Suppressor macrophage treated with lipopolysaccharide for 1 hour (primary cell): ENCODE measurements around the gene GNAI2.

ENCODE experiments used
- DNase-seq, 3 donors: peaks; one replicate each; pipeline ENCODE4 v3.0.0-alpha.2; 2020 to 2022

The GNAI2 gene

GRCh38 chr3:50299638-50299928 is 63.6 kb downstream of the GNAI2 start:
- no peak for DNase-seq

GRCh38 chr3:50299929-50300680 is 64.1 kb downstream of the GNAI2 start:
- DNase-seq: peak; percentile 78 to 85 (median 84)

- DNase-seq: no peak
Observed at GRCh38 chr3:50300681-50301254, 64.8 kb downstream of the GNAI2 start.

- no peak for DNase-seq
Observed at GRCh38 chr3:50302095-50303012, 66.3 kb downstream of the GNAI2 start.

GRCh38 chr3:50303013-50303815 is 67.2 kb downstream of the GNAI2 start, which contains the start of gene HYAL1:
Gene HYAL1, minus strand, starts transcription at chr3:50303574. Its CDS starts 618 bp downstream, at chr3:50302956.
- DNase-seq: no peak

GRCh38 chr3:50304601-50305000 is 68.6 kb downstream of the GNAI2 start:
- peak in 1 of 3 donors; percentile 29 for DNase-seq
